ENCODE data around the gene COL23A1.

DNA sequence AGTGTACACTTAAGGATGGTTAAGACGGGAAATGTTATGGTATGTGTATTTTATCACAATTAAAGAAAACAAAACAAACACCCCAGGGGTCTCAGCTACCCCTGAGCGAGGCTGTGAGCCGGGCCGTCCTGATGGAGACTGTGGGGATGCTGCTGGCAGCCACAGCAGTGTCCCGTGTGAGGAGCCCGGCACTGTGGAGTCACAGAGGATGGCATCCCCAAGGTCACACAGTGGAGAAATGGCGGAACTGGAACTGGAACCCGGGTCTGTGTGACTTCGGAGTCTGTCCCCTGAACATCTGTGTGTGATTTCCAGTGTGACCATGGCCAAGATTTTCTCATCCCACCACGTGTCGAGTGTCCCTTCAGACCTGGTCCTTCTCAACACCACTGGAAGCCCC lies 276.9 kb downstream of the COL23A1 start:
- TF ChIP-seq POLR2A (IDR thresholded peaks at IDR 0.05): no peak
- no peak for TF ChIP-seq CTCF (IDR thresholded peaks at IDR 0.05)

Measured in gastroesophageal sphincter (tissue), 3 donors.